Bronchial epithelial cell (primary cell): ENCODE measurements around the gene SHISA6. TPM values are rescaled to one million over a fixed set of nuclear protein-coding genes. Genes with fewer than 3 reads are reported as not detected.

Experiments used
- DNase-seq: peaks from one replicate; pipeline ENCODE4 v3.0.0-alpha.2; 2010; ENCODE audit warnings: low read depth
- FAIRE-seq: peaks from 2 replicates; lab custom pipeline; 2011; peaks lifted over from hg19 to GRCh38; lab: Jason Lieb, UNC
- H3K27me3 ChIP-seq: 2 replicates; pipeline ENCODE4 v1.5.1; 2011; ENCODE audit warnings: low read length; ENCODE audit not compliant: control insufficient read depth, insufficient read depth
- H3K36me3 ChIP-seq: 2 replicates; pipeline ENCODE4 v1.5.1; 2011; ENCODE audit warnings: low read length; ENCODE audit not compliant: control insufficient read depth, insufficient read depth
- H3K4me3 ChIP-seq: 2 replicates; pipeline ENCODE4 v1.5.1; 2011; ENCODE audit warnings: mild to moderate bottlenecking, low read depth, low read length, control low read depth
- total RNA-seq: library from RNA; depleted of rRNA; stranded (reverse); fragments of >200 nt; gene quantifications from 2 replicates; pipeline ENCODE4 v1.2.1, GENCODE V29; 2014
- TF ChIP-seq, protein P1 (sequence below): IDR thresholded peaks from 2 replicates; pipeline ENCODE4 v1.5.1; 2011; ENCODE audit warnings: mild to moderate bottlenecking, moderate library complexity, low read length, control low read depth, inconsistent platforms; ENCODE audit not compliant: insufficient read depth, severe bottlenecking

The SHISA6 gene
- total RNA-seq, 1 donor from 2014 or later, result not detected

DNA sequence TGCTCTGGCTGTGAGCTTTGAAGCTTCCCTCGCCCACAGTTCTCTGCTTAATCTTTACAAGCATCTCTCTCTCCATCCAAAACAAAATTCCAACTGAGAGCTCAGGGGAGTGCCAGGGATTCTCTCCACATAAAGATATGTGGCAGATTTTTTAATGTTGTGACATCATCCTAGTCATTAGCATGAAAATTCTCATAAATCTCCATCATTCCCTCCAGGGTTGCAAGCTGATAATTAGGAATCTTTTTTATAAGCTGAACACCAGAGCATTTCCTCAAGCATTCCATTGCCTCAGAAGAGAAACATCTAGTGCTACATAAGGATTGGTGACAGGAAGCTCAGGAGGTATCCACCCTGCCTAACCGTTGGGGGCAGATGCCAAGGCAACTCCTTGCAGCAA is 274.9 kb downstream of the SHISA6 start:
- Histone ChIP-seq H3K36me3 (no peaks in the 10 kb centered on the region), H3K27me3 (no peaks in the 10 kb centered on the region), H3K4me3 (no peak overlapping the region)
- no peak for DNase-seq
- TF ChIP-seq, protein P1, sequence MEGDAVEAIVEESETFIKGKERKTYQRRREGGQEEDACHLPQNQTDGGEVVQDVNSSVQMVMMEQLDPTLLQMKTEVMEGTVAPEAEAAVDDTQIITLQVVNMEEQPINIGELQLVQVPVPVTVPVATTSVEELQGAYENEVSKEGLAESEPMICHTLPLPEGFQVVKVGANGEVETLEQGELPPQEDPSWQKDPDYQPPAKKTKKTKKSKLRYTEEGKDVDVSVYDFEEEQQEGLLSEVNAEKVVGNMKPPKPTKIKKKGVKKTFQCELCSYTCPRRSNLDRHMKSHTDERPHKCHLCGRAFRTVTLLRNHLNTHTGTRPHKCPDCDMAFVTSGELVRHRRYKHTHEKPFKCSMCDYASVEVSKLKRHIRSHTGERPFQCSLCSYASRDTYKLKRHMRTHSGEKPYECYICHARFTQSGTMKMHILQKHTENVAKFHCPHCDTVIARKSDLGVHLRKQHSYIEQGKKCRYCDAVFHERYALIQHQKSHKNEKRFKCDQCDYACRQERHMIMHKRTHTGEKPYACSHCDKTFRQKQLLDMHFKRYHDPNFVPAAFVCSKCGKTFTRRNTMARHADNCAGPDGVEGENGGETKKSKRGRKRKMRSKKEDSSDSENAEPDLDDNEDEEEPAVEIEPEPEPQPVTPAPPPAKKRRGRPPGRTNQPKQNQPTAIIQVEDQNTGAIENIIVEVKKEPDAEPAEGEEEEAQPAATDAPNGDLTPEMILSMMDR, result no peak
- no peak for FAIRE-seq

DNA sequence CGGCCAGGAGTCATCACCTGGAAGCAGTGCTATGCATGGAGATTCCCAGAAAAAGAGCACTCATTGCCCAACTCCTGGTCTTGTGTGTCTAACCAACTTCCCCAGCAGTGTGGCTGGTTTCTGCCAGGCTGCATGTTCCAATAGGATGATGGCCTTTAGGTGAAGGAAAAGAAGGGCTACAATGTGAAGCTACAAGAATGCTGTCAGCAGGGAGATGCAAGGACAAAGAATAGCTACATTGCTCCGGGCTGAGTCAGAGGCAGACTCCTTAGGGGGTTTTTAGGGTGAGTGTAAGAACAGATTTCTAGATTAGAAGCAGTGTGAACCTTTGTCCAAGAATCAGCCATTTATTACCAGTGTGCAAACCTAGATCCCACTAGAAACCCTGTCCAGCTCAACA is 294.2 kb downstream of the SHISA6 start:
- DNase-seq (no peak), FAIRE-seq (no peak)
- no peaks in the 10 kb centered on the region for H3K36me3 ChIP-seq
- TF ChIP-seq, protein P1, result no peak
- H3K27me3 ChIP-seq, result no peaks in the 10 kb centered on the region
- H3K4me3 ChIP-seq, result no peak overlapping the region

DNA sequence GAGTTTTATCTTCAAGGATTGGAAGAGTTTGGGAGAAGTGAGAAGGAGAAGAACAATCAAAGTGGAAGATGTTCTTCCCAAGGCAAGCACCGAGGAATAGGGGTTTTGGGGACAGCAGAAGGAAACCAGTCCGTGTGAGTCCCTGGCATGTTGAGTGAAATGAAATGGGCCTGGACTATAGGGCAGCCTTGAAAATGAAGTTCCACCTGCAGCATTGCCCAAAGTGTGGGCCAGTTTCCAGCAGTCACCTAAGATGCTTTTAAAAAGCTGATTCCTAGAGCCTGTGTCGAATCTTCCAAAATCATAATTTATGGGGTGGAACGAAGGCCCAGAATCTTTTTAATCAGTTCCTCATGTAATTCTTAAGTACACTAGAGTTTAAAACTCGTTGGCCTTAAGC is 297.4 kb downstream of the SHISA6 start:
- H3K4me3 ChIP-seq, result no peak overlapping the region
- DNase-seq (no peak), FAIRE-seq (no peak)
- H3K27me3 ChIP-seq, result no peaks in the 10 kb centered on the region
- TF ChIP-seq, protein P1, result no peak
- no peaks in the 10 kb centered on the region for H3K36me3 ChIP-seq

DNA sequence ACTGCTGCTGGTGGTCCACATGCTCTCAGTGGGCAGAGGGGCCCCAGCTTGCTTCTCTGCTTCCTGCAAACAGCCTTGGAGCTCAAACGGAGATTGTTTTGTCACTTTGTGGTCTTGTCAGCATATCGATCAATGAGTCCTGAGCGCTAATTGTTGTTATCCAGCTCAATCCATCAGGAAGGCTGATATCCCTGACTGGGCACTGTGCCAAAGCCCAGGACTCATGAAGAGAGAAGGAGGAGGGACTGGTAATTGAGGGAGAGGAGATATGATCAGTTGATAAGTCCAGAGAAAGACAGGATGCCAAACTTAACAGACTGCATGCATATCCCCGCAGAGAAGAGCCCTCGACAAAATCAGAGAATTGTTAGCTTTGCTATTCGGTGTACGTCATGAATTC is 298.6 kb downstream of the SHISA6 start:
- DNase-seq, result no peak
- TF ChIP-seq, protein P1, result no peak
- Histone ChIP-seq H3K27me3 (no peaks in the 10 kb centered on the region), H3K36me3 (no peaks in the 10 kb centered on the region), H3K4me3 (no peak overlapping the region)
- no peak for FAIRE-seq

DNA sequence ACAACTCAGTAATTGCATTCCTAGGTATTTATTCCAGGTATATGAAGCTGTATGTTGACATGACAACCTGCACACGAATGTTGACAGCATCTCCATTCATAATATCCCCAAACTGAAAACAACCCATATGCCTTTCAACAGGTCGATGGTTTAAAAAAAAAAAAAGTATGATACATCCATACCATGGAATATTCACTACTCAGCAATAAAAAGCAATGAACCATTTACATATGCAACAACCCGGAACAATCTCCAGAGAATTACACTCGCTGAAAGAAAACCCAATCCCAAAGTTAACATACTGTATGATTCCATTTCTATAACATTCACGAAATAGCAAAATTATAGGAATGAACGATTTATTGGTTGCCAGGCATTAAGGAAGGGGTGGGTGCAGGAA is 304.0 kb downstream of the SHISA6 start:
- DNase-seq, result no peak
- H3K36me3 ChIP-seq, result no peaks in the 10 kb centered on the region
- no peak for FAIRE-seq
- TF ChIP-seq, protein P1, result no peak
- H3K27me3 ChIP-seq, result no peaks in the 10 kb centered on the region
- no peak overlapping the region for H3K4me3 ChIP-seq

DNA sequence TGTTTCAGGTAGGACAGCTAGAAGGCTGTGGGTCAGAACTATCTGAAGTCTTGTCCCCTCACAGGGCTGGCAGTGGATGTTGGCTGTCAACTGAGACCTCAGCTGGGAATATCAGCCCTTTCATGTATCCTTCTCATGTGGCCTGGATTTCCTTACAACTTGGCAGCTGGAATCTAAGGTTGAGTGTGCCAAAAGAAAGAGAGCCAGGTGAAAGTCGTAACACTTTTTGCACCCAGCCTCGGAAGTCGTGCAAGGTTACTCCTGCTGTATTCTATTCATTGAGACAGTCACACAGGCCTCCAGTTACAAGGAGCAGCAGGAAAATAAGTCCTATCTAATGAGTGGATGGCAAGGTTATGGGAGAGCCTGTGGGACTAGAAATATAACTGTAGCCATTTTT is 304.7 kb downstream of the SHISA6 start:
- Histone ChIP-seq H3K36me3 (no peaks in the 10 kb centered on the region), H3K27me3 (no peaks in the 10 kb centered on the region), H3K4me3 (no peak overlapping the region)
- FAIRE-seq (no peak), DNase-seq (no peak)
- TF ChIP-seq, protein P1, result no peak
